Choroid plexus epithelial cell (primary cell): ENCODE data around the gene ARID1A.
"Not testable (repeated sequence)": the region's sequence is repeated elsewhere in the genome, so short reads cannot be mapped to it uniquely, and the experiment has no call there.

Source experiments
- DNase-seq: peaks from one replicate; pipeline ENCODE4 v3.0.0-alpha.2; 2010; ENCODE audit warnings: low read depth
- H3K4me3 ChIP-seq: 2 replicates; pipeline ENCODE4 v1.5.1; 2011; ENCODE audit warnings: low read depth, mild to moderate bottlenecking, control low read depth, low read length, moderate library complexity
- CTCF ChIP-seq: conservative IDR thresholded peaks from 2 replicates; pipeline ENCODE4 v1.5.1; 2011; ENCODE audit warnings: low read depth, mild to moderate bottlenecking, control low read depth, inconsistent platforms, low read length, moderate library complexity

Gene ARID1A

GRCh38 chr1:26791148-26791547 is 95.3 kb downstream of the ARID1A start:
- TF ChIP-seq CTCF, result no peak
- H3K4me3 ChIP-seq, result no peak overlapping the region
- DNase-seq, result no peak

GRCh38 chr1:26791626-26792025 is 95.8 kb downstream of the ARID1A start:
- TF ChIP-seq CTCF, result no peak
- no peak overlapping the region for H3K4me3 ChIP-seq
- DNase-seq, result no peak

- no peak overlapping the region for H3K4me3 ChIP-seq
- no peak for TF ChIP-seq CTCF
- no peak for DNase-seq
Observed at GRCh38 chr1:26792924-26793323, 97.1 kb downstream of the ARID1A start.

- no peak for TF ChIP-seq CTCF
- DNase-seq, result no peak
- no peak overlapping the region for H3K4me3 ChIP-seq
Observed at GRCh38 chr1:26794391-26794790, 98.6 kb downstream of the ARID1A start.

- no peak for DNase-seq
- no peak overlapping the region for H3K4me3 ChIP-seq
- no peak for TF ChIP-seq CTCF
Observed at GRCh38 chr1:26797627-26798026, 101.8 kb downstream of the ARID1A start.

GRCh38 chr1:26799479-26800142 is 103.8 kb downstream of the ARID1A start:
- DNase-seq, result peak; percentile 81
- no peak overlapping the region for H3K4me3 ChIP-seq

GRCh38 chr1:26803932-26804331 is 108.1 kb downstream of the ARID1A start:
- not testable (repeated sequence) for DNase-seq, H3K4me3 ChIP-seq

More at GRCh38 chr1:26799479-26800142, 103.8 kb downstream of the ARID1A start:
- peak; percentile 24 for TF ChIP-seq CTCF

GRCh38 chr1:26810105-26810504 is 114.3 kb downstream of the ARID1A start:
- H3K4me3 ChIP-seq, result not testable (repeated sequence)
- DNase-seq, result peak; percentile 70
- TF ChIP-seq CTCF, result peak; percentile 86
